Karpas-422 (cell line): Measurements from ENCODE around the gene NAPB. TPM values are rescaled to one million over a fixed set of nuclear protein-coding genes. Genes with fewer than 3 reads are reported as not detected.

Source experiments
- DNase-seq: peaks from one replicate; pipeline ENCODE4 v3.0.0-alpha.2; 2015
- H2AFZ ChIP-seq: fragments of 200-600 bp; sonication (generic); 2 replicates; pipeline ENCODE4 v1.6.1; 2014; ENCODE audit warnings: antibody characterized with exemption, low read length, mixed read lengths
- H3K27ac ChIP-seq: fragments of 200-600 bp; sonication (generic); 2 replicates; pipeline ENCODE4 v1.5.1; 2014; ENCODE audit warnings: mild to moderate bottlenecking, low read length, moderate library complexity
- H3K27me3 ChIP-seq: fragments of 200-600 bp; sonication (generic); 2 replicates; pipeline ENCODE4 v1.6.1; 2014; ENCODE audit warnings: low read length, mixed read lengths
- H3K36me3 ChIP-seq: fragments of 200-600 bp; sonication (generic); 2 replicates; pipeline ENCODE4 v1.6.1; 2014; ENCODE audit warnings: low read length, mixed read lengths; ENCODE audit not compliant: insufficient read depth
- H3K4me1 ChIP-seq: fragments of 200-600 bp; sonication (generic); 2 replicates; pipeline ENCODE4 v1.6.1; 2014; ENCODE audit warnings: mild to moderate bottlenecking, low read length, mixed read lengths
- H3K4me2 ChIP-seq: fragments of 200-600 bp; sonication (generic); 2 replicates; pipeline ENCODE4 v1.6.1; 2014; ENCODE audit warnings: low read length, low read depth, mild to moderate bottlenecking; ENCODE audit not compliant: poor library complexity, severe bottlenecking
- H3K4me3 ChIP-seq: fragments of 200-600 bp; sonication (generic); 2 replicates; pipeline ENCODE4 v1.5.1; 2014; ENCODE audit warnings: mild to moderate bottlenecking, antibody characterized with exemption, low read length, mixed read lengths
- H3K79me2 ChIP-seq: fragments of 200-600 bp; sonication (generic); 2 replicates; pipeline ENCODE4 v1.6.1; 2014; ENCODE audit warnings: mild to moderate bottlenecking, low read length, mixed read lengths
- H3K9ac ChIP-seq: fragments of 200-600 bp; sonication (generic); 2 replicates; pipeline ENCODE4 v1.6.0; 2014; ENCODE audit warnings: low read length
- H3K9me2 ChIP-seq: fragments of 200-600 bp; sonication (generic), shearing (Covaris generic); replicated peaks from 2 replicates; pipeline ENCODE4 v1.6.0; 2014; ENCODE audit warnings: mild to moderate bottlenecking, low read length, moderate library complexity; ENCODE audit not compliant: insufficient read depth
- H3K9me3 ChIP-seq: fragments of 300-700, 200-600 bp; sonication (generic); 2 replicates; pipeline ENCODE4 v1.6.1; 2014; ENCODE audit warnings: low read length, mixed read lengths
- H4K20me1 ChIP-seq: fragments of 200-600 bp; sonication (generic); 2 replicates; pipeline ENCODE4 v1.6.1; 2014; ENCODE audit warnings: mild to moderate bottlenecking, antibody characterized with exemption, low read length, low read depth; ENCODE audit not compliant: insufficient read depth
- total RNA-seq: library from RNA; depleted of rRNA; stranded (reverse); fragments of >200 nt; shearing (Covaris generic); gene quantifications from 2 replicates; pipeline ENCODE4 v1.2.3, GENCODE V29; 2014; ENCODE audit warnings: low replicate concordance

Gene NAPB
- total RNA-seq, 1 experiment from 2014 or later, result 35.1 TPM

- DNase-seq, result no peak
- Histone ChIP-seq H3K9me3 (no peaks in the 10 kb centered on the region), H4K20me1 (no peaks in the 10 kb centered on the region), H2AFZ (no peak overlapping the region), H3K4me3 (no peak overlapping the region), H3K4me2 (no peak overlapping the region), H3K36me3 (no peaks in the 10 kb centered on the region), H3K9me2 (no peaks in the 10 kb centered on the region), H3K27ac (no peak overlapping the region), H3K79me2 (no peaks in the 10 kb centered on the region), H3K4me1 (no peaks in the 10 kb centered on the region), H3K9ac (no peak overlapping the region), H3K27me3 (no peaks in the 10 kb centered on the region)
Observed at GRCh38 chr20:23444859-23445258, 23.6 kb upstream of the NAPB start.

GRCh38 chr20:23442436-23442835, 21.1 kb upstream of the NAPB start:
- no peaks in the 10 kb centered on the region for H3K4me1 ChIP-seq
- H3K4me2 ChIP-seq, result no peak overlapping the region
- no peak overlapping the region for H3K4me3 ChIP-seq
- H3K9me3 ChIP-seq, result no peaks in the 10 kb centered on the region
- DNase-seq, result no peak
- no peaks in the 10 kb centered on the region for H3K27me3 ChIP-seq
- no peaks in the 10 kb centered on the region for H3K9me2 ChIP-seq
- no peaks in the 10 kb centered on the region for H4K20me1 ChIP-seq
- no peak overlapping the region for H3K27ac ChIP-seq
- H3K9ac ChIP-seq, result no peak overlapping the region
- no peaks in the 10 kb centered on the region for H3K79me2 ChIP-seq
- H2AFZ ChIP-seq, result no peak overlapping the region
- no peaks in the 10 kb centered on the region for H3K36me3 ChIP-seq

DNA sequence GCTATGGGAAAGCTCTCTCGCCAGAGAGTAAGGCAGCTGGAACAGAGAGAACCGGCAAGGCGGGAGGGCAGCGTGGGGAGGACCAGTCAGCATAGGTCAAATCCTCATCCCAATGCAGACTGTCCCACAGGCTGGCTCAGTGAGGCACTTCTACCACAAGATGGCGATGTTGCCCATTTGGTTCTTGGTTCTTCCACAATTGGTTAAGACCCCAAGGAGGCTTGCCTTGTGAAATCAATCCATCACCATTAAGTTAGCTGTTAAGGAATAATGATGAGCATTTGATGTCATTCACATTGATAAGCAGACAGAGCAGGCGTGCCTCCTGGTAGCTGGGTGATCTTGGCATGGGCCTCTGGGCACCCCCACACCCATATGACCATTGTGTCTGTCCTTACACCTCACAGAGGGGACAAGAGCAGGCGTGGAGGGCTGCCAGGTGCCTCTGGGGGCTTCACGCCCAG, 20.6 kb upstream of the NAPB start:
- Histone ChIP-seq H2AFZ (no peak overlapping the region), H3K9me2 (no peaks in the 10 kb centered on the region), H3K27me3 (no peaks in the 10 kb centered on the region), H3K9ac (no peak overlapping the region), H3K79me2 (no peaks in the 10 kb centered on the region), H3K36me3 (no peaks in the 10 kb centered on the region), H3K4me1 (no peaks in the 10 kb centered on the region), H3K4me2 (no peak overlapping the region), H4K20me1 (no peaks in the 10 kb centered on the region), H3K9me3 (no peaks in the 10 kb centered on the region), H3K27ac (no peak overlapping the region), H3K4me3 (no peak overlapping the region)
- DNase-seq, result peak; percentile 92

DNA sequence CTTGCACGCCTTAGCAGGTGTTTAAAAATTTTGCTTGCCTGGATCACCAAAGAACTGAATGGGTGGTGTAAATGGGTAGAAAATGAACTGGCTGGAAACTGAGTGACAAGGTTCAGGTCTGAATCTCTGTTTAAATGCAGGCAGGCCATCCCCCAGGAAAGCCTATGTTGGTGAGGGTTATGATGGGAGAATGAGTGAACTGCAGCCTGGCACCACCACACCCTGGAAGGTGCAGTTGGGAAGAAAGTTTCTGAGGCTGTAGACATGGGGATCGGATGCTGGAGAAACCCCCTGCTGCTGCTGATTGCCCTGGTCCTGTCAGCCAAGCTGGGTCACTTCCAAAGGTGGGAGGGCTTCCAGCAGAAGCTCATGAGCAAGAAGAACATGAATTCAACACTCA, 18.7 kb upstream of the NAPB start:
- H3K9ac ChIP-seq, result no peak overlapping the region
- no peak overlapping the region for H2AFZ ChIP-seq
- no peaks in the 10 kb centered on the region for H4K20me1 ChIP-seq
- DNase-seq, result no peak
- H3K4me1 ChIP-seq, result no peaks in the 10 kb centered on the region
- no peak overlapping the region for H3K4me2 ChIP-seq
- H3K36me3 ChIP-seq, result no peaks in the 10 kb centered on the region
- no peak overlapping the region for H3K4me3 ChIP-seq
- no peaks in the 10 kb centered on the region for H3K27me3 ChIP-seq
- H3K27ac ChIP-seq, result no peak overlapping the region
- no peaks in the 10 kb centered on the region for H3K79me2 ChIP-seq
- no peaks in the 10 kb centered on the region for H3K9me2 ChIP-seq
- no peaks in the 10 kb centered on the region for H3K9me3 ChIP-seq

DNA sequence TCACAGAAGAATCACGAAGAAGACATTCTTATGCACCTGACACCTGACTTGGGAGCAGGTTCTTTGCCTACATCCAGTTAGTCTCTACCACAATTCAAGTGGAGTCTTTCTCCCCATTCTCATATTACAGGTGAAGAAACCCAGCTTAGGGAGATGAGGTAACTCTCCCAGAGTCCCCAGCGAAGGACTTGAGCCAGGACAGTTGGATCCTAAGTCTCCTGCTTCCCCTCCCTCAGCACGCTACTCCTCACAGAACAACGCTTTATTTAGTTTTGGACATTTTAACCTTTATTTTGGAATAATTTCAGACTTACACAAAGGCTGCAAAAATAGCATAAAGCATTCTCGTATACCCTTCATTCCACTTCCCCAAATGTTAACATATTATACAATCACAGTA, 17.4 kb upstream of the NAPB start:
- Histone ChIP-seq H3K9ac (no peak overlapping the region), H4K20me1 (no peaks in the 10 kb centered on the region), H3K79me2 (no peaks in the 10 kb centered on the region), H3K4me2 (no peak overlapping the region), H3K27ac (no peak overlapping the region), H3K27me3 (no peaks in the 10 kb centered on the region), H3K4me1 (no peaks in the 10 kb centered on the region), H3K9me3 (no peaks in the 10 kb centered on the region), H3K4me3 (no peak overlapping the region), H3K9me2 (no peaks in the 10 kb centered on the region), H2AFZ (no peak overlapping the region), H3K36me3 (no peaks in the 10 kb centered on the region)
- no peak for DNase-seq

DNA sequence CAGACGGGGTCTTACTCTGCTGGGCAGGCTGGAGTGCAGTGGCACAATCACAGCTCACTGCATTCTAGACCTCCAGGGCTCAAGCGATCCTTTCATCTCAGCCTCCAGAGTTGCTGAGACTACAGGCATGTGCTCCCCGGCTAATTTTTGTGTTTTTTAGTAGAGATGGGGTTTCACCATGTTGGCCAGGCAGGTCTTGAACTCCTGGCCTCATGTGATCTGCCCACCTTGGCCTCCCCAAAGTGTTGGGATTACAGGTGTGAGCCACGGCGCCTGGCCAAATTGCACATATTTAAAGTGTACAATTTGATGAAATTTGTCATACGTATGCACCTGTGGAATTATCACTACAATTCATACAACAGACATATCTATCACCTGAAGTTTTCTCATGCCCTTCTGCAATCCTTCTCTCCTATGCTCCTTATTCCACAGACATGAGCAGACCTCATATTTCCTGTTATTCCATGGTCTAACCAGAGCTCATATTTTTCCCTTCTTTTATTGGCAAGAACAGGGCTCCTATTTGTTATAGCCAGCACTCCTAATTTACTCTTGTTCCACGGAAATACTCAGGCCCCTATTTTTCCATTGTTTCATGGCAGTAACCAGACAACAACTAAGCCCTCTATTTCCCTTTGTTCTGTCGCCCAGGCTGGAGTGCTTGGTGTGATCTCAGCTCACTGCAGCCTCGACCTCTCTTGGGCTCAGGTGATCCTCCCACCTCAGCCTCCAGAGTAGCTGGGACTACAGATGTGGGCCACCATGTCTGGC, 16.0 kb upstream of the NAPB start:
- Histone ChIP-seq H3K9me3 (no peaks in the 10 kb centered on the region), H3K4me2 (no peak overlapping the region), H3K79me2 (no peaks in the 10 kb centered on the region), H3K9me2 (no peaks in the 10 kb centered on the region), H2AFZ (no peak overlapping the region), H3K4me3 (no peak overlapping the region), H3K9ac (no peak overlapping the region), H3K27ac (no peak overlapping the region), H3K27me3 (no peaks in the 10 kb centered on the region), H3K36me3 (no peaks in the 10 kb centered on the region), H4K20me1 (no peaks in the 10 kb centered on the region), H3K4me1 (no peaks in the 10 kb centered on the region)
- DNase-seq, result no peak

- Histone ChIP-seq H3K4me1 (no peaks in the 10 kb centered on the region), H2AFZ (no peak overlapping the region), H3K9me3 (no peaks in the 10 kb centered on the region), H3K4me2 (no peak overlapping the region), H3K36me3 (no peaks in the 10 kb centered on the region), H3K9me2 (no peaks in the 10 kb centered on the region), H3K27me3 (no peaks in the 10 kb centered on the region), H3K9ac (no peak overlapping the region), H3K27ac (no peak overlapping the region), H4K20me1 (no peaks in the 10 kb centered on the region), H3K4me3 (no peak overlapping the region), H3K79me2 (no peaks in the 10 kb centered on the region)
- no peak for DNase-seq
Observed at GRCh38 chr20:23436681-23437080, 15.4 kb upstream of the NAPB start.

DNA sequence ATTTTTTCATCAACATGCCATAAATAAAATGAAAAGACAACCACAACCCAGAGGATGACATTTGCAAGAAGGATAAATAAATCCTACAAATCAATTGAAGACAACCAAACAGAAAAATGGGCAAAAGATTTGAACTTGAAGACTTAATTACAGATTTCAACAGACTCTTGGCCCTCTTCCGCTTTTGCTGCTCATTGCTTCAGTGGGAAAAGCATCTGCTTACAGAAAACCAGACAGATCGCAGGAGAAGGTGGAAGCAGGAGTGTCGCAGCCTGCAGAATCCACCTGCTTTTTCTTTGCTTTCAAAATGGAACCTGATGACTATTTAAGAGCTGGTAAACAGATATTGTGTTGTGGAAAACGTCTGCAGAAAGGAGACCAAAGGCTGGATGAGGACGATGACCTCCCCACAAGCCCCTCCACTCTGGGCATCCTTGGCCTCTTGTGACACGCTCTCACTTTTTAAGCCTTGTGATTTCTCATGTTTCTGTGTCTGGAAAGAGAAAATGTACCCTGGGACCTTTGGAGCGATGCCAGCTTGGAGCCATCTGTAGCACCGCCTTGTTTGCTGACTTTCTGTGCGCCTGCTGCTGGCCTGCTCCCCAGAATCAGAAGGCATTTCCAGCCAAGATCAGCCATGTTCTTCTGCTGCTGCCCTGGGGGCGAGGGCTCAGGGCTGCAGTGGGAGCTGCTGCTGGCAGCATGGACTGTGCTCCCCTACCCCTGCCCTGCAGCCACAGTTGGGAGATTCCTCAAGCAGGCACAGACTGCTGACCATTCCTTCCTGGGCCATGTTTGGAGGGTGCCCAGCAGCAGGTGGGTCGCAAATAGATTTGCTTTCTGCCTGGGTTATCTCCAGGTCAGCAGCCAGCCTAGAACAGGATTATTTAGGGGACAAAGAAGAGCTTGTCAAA, 14.6 kb upstream of the NAPB start:
- no peaks in the 10 kb centered on the region for H3K79me2 ChIP-seq
- no peak overlapping the region for H2AFZ ChIP-seq
- no peak overlapping the region for H3K9ac ChIP-seq
- no peaks in the 10 kb centered on the region for H3K36me3 ChIP-seq
- no peaks in the 10 kb centered on the region for H3K9me3 ChIP-seq
- H3K4me2 ChIP-seq, result no peak overlapping the region
- H3K9me2 ChIP-seq, result no peaks in the 10 kb centered on the region
- H3K27ac ChIP-seq, result no peak overlapping the region
- no peaks in the 10 kb centered on the region for H4K20me1 ChIP-seq
- DNase-seq, result no peak
- H3K27me3 ChIP-seq, result no peaks in the 10 kb centered on the region
- no peaks in the 10 kb centered on the region for H3K4me1 ChIP-seq
- no peak overlapping the region for H3K4me3 ChIP-seq
